ENCODE results near the gene AFDN.

AFDN gene

DNA sequence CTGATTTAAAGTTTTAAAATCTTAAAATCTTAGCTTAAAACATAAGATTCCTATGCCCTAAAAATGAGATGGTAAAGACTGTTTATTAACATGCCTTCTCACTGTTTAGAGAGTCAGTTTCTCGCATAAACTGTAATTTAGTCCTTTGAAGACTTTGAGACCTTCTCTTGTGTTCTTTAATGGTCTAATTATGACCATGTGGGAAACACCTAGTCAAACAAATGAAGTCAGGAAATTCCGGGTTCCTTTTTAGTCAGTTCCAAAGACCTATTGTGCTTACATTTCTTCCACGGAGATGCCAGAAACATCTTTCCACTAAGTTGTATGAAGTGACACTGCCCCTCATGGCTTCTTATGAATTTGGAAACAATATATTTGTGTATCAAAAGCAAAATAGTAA is 106.6 kb downstream of the AFDN start:
- no peaks in the 10 kb centered on the region for H3F3A ChIP-seq (ENCODE audit: insufficient read depth)
- no peaks in the 10 kb centered on the region for H3K9me2 ChIP-seq (replicated peaks; ENCODE audit: insufficient read depth, low read length)
- no peak for TF ChIP-seq EZH2phosphoT487 (conservative IDR thresholded peaks at IDR 0.05; ENCODE audit: low read length)
- TF ChIP-seq, protein P1, sequence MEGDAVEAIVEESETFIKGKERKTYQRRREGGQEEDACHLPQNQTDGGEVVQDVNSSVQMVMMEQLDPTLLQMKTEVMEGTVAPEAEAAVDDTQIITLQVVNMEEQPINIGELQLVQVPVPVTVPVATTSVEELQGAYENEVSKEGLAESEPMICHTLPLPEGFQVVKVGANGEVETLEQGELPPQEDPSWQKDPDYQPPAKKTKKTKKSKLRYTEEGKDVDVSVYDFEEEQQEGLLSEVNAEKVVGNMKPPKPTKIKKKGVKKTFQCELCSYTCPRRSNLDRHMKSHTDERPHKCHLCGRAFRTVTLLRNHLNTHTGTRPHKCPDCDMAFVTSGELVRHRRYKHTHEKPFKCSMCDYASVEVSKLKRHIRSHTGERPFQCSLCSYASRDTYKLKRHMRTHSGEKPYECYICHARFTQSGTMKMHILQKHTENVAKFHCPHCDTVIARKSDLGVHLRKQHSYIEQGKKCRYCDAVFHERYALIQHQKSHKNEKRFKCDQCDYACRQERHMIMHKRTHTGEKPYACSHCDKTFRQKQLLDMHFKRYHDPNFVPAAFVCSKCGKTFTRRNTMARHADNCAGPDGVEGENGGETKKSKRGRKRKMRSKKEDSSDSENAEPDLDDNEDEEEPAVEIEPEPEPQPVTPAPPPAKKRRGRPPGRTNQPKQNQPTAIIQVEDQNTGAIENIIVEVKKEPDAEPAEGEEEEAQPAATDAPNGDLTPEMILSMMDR (IDR thresholded peaks at IDR 0.05; ENCODE audit: insufficient read depth, low read length, poor library complexity, severe bottlenecking) = no peak
- H3K9ac ChIP-seq (ENCODE audit: low read length) = no peak overlapping the region
- H3K36me3 ChIP-seq (ENCODE audit: low read length) = no peaks in the 10 kb centered on the region
- no peak overlapping the region for H3K27ac ChIP-seq (ENCODE audit: low read depth, low read length)
- no peak overlapping the region for H3K4me2 ChIP-seq (ENCODE audit: low read depth, low read length, poor library complexity, severe bottlenecking)
- H3K4me3 ChIP-seq (ENCODE audit: insufficient read depth, low read length, poor library complexity, severe bottlenecking) = no peak overlapping the region
- no peaks in the 10 kb centered on the region for H3K9me3 ChIP-seq (ENCODE audit: insufficient read depth, low read length)
- H4K20me1 ChIP-seq (ENCODE audit: low read depth, low read length) = no peaks in the 10 kb centered on the region
- no peaks in the 10 kb centered on the region for H3K27me3 ChIP-seq (ENCODE audit: low read length)
- no peaks in the 10 kb centered on the region for H3K79me2 ChIP-seq (ENCODE audit: insufficient read depth, low read length)
- no peak overlapping the region for H2AFZ ChIP-seq (ENCODE audit: low read depth, low read length, severe bottlenecking)

DNA sequence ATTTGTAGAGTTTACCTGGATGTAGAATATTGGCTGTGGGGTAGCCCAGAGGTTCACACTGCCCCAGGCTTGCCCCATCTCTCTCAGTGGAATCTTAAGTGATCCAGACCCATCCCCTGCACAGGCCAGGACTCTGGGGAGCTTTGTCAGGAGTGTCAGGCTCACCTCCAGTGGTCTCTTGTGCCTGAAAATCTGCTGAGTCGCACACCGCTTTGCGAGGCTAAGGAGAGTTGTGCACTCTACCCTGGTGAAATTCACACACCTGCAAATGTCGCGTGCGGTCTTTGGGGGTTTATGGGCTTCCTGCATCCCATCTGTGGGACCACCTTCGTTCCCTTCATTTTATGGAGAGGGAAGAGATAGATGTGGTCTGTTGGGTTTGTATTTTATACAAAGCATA is 107.1 kb downstream of the AFDN start:
- H3K36me3 ChIP-seq (ENCODE audit: low read length) = no peaks in the 10 kb centered on the region
- no peak overlapping the region for H3K4me2 ChIP-seq (ENCODE audit: low read depth, low read length, poor library complexity, severe bottlenecking)
- no peaks in the 10 kb centered on the region for H3K79me2 ChIP-seq (ENCODE audit: insufficient read depth, low read length)
- H2AFZ ChIP-seq (ENCODE audit: low read depth, low read length, severe bottlenecking) = no peak overlapping the region
- H3K9ac ChIP-seq (ENCODE audit: low read length) = no peak overlapping the region
- no peak overlapping the region for H3K27ac ChIP-seq (ENCODE audit: low read depth, low read length)
- H3K4me3 ChIP-seq (ENCODE audit: insufficient read depth, low read length, poor library complexity, severe bottlenecking) = no peak overlapping the region
- H3F3A ChIP-seq (ENCODE audit: insufficient read depth) = no peaks in the 10 kb centered on the region
- H3K9me2 ChIP-seq (replicated peaks; ENCODE audit: insufficient read depth, low read length) = no peaks in the 10 kb centered on the region
- no peaks in the 10 kb centered on the region for H3K27me3 ChIP-seq (ENCODE audit: low read length)
- no peak for TF ChIP-seq EZH2phosphoT487 (conservative IDR thresholded peaks at IDR 0.05; ENCODE audit: low read length)
- TF ChIP-seq, protein P1 (IDR thresholded peaks at IDR 0.05; ENCODE audit: insufficient read depth, low read length, poor library complexity, severe bottlenecking) = no peak
- H3K9me3 ChIP-seq (ENCODE audit: insufficient read depth, low read length) = no peaks in the 10 kb centered on the region
- no peaks in the 10 kb centered on the region for H4K20me1 ChIP-seq (ENCODE audit: low read depth, low read length)

DNA sequence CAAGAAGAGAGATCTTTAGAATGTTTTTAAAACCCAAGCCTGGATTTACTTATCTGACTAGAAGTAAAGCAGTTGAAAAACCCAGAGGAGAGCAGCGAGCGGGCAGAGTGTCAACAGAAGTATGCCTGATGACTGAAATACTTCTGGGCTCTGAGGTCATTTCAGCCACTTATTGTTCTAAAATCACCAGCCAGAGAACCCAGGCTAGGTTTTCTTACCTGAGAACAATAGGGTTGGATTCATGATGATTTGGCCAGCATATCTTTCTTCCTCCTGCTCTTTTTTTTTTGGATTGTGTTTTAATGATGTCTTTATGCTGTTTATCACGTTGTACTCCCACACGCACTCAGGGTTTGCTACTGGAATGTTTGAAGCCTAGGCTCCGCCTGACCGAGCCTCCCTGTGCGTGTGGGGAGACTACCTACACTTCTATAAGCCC is 107.7 kb downstream of the AFDN start:
- no peaks in the 10 kb centered on the region for H3F3A ChIP-seq (ENCODE audit: insufficient read depth)

More for the DNA sequence above, 107.7 kb downstream of the AFDN start:
- Histone ChIP-seq H2AFZ (ENCODE audit: low read depth, low read length, severe bottlenecking) (no peak overlapping the region), H3K27me3 (ENCODE audit: low read length) (no peaks in the 10 kb centered on the region), H3K27ac (ENCODE audit: low read depth, low read length) (no peak overlapping the region), H3K4me2 (ENCODE audit: low read depth, low read length, poor library complexity, severe bottlenecking) (no peak overlapping the region), H3K4me3 (ENCODE audit: insufficient read depth, low read length, poor library complexity, severe bottlenecking) (no peak overlapping the region), H4K20me1 (ENCODE audit: low read depth, low read length) (no peaks in the 10 kb centered on the region), H3K9ac (ENCODE audit: low read length) (no peak overlapping the region), H3K79me2 (ENCODE audit: insufficient read depth, low read length) (no peaks in the 10 kb centered on the region), H3K36me3 (ENCODE audit: low read length) (no peaks in the 10 kb centered on the region), H3K9me3 (ENCODE audit: insufficient read depth, low read length) (no peaks in the 10 kb centered on the region), H3K9me2 (replicated peaks; ENCODE audit: insufficient read depth, low read length) (no peaks in the 10 kb centered on the region)
- TF ChIP-seq, protein P1 (IDR thresholded peaks at IDR 0.05; ENCODE audit: insufficient read depth, low read length, poor library complexity, severe bottlenecking) = no peak
- TF ChIP-seq EZH2phosphoT487 (conservative IDR thresholded peaks at IDR 0.05; ENCODE audit: low read length) = no peak

All from SU-DHL-6 (cell line).